Liver (tissue), 9 donors: ENCODE measurements around the gene VRK2. TPM values are rescaled to one million over a fixed set of nuclear protein-coding genes. Genes with fewer than 3 reads are reported as not detected.

Experiments used
- DNase-seq: peaks from one replicate; pipeline ENCODE4 v3.0.0-alpha.2; 2017; ENCODE audit warnings: low spot score
- H3K27ac ChIP-seq, 2 donors: one replicate each; pipeline ENCODE4 v1.7.0; 2013; ENCODE audit warnings: inconsistent platforms in 2 of 2, low read length in 2 of 2, control low read depth in 1 of 2, low read depth in 1 of 2, mild to moderate bottlenecking in 1 of 2
- H3K27me3 ChIP-seq, 4 donors: one replicate each; pipeline versions ENCODE4 v1.6.1 to v1.7.0; 2013; ENCODE audit warnings: low read length in 3 of 4, inconsistent platforms in 1 of 4, mild to moderate bottlenecking in 1 of 4, moderate library complexity in 1 of 4; ENCODE audit not compliant: control insufficient read depth in 4 of 4, insufficient read depth in 4 of 4
- H3K36me3 ChIP-seq, 4 donors: one replicate each; pipeline versions ENCODE4 v1.6.1 to v1.7.0; 2013; ENCODE audit warnings: low read length in 3 of 4, mild to moderate bottlenecking in 3 of 4, low read depth in 1 of 4, moderate library complexity in 1 of 4; ENCODE audit not compliant: control insufficient read depth in 4 of 4, insufficient read depth in 3 of 4
- H3K4me1 ChIP-seq, 4 donors: one replicate each; pipeline versions ENCODE4 v1.6.1 to v1.7.0; 2013; ENCODE audit warnings: low read length in 3 of 4, mild to moderate bottlenecking in 3 of 4, moderate library complexity in 1 of 4; ENCODE audit not compliant: control insufficient read depth in 4 of 4, insufficient read depth in 4 of 4
- H3K4me3 ChIP-seq, 3 donors: one replicate each; pipeline versions ENCODE4 v1.6.1 to v1.7.0; 2013; ENCODE audit warnings: low read length in 3 of 3, control low read depth in 1 of 3, low read depth in 1 of 3, mild to moderate bottlenecking in 1 of 3
- H3K9ac ChIP-seq, 2 donors: one replicate each; pipeline ENCODE4 v1.7.0; 2013; ENCODE audit warnings: low read length in 2 of 2, mild to moderate bottlenecking in 2 of 2, moderate library complexity in 2 of 2, control low read depth in 1 of 2, low read depth in 1 of 2
- H3K9me3 ChIP-seq, 4 donors: one replicate each; pipeline versions ENCODE4 v1.6.1 to v1.7.0; 2013; ENCODE audit warnings: low read length in 3 of 4; ENCODE audit not compliant: control insufficient read depth in 4 of 4
- EGR1 ChIP-seq, 2 donors: IDR thresholded peaks; 2 replicates each; pipeline ENCODE4 v1.6.1; 2016 to 2018; ENCODE audit warnings: antibody characterized with exemption in 2 of 2, low read depth in 2 of 2
- FOXA1 ChIP-seq: IDR thresholded peaks from 2 replicates; pipeline ENCODE4 v1.6.1; 2016; ENCODE audit warnings: antibody characterized with exemption
- FOXA2 ChIP-seq: IDR thresholded peaks from 2 replicates; pipeline ENCODE4 v1.6.1; 2016; ENCODE audit warnings: antibody characterized with exemption
- GABPA ChIP-seq, 2 donors: IDR thresholded peaks in 1 of 2; conservative IDR thresholded peaks in 1 of 2; 2 replicates each; pipeline ENCODE4 v1.6.1; 2016; ENCODE audit warnings: antibody characterized with exemption in 2 of 2, mild to moderate bottlenecking in 1 of 2, moderate library complexity in 1 of 2
- HNF4G ChIP-seq: IDR thresholded peaks from 2 replicates; pipeline ENCODE4 v1.6.1; 2016; ENCODE audit warnings: antibody characterized with exemption
- JUND ChIP-seq, 2 donors: IDR thresholded peaks; 2 replicates each; pipeline ENCODE4 v1.6.1; 2016; ENCODE audit warnings: antibody characterized with exemption in 2 of 2
- NR2F2 ChIP-seq: IDR thresholded peaks from 2 replicates; pipeline ENCODE4 v1.6.1; 2016; ENCODE audit warnings: antibody characterized with exemption
- RAD21 ChIP-seq, 2 donors: IDR thresholded peaks; 2 replicates each; pipeline ENCODE4 v1.6.1; 2016; ENCODE audit warnings: antibody characterized with exemption in 2 of 2, mild to moderate bottlenecking in 2 of 2
- REST ChIP-seq: IDR thresholded peaks from 2 replicates; pipeline ENCODE4 v1.6.1; 2016; ENCODE audit warnings: antibody characterized with exemption, mild to moderate bottlenecking
- RXRA ChIP-seq, 2 donors: IDR thresholded peaks; 2 replicates each; pipeline ENCODE4 v1.6.1; 2017 to 2018; ENCODE audit warnings: antibody characterized with exemption in 2 of 2, mild to moderate bottlenecking in 1 of 2
- SP1 ChIP-seq: IDR thresholded peaks from 2 replicates; pipeline ENCODE4 v1.6.1; 2018; ENCODE audit warnings: antibody characterized with exemption, mild to moderate bottlenecking
- TAF1 ChIP-seq: conservative IDR thresholded peaks from 2 replicates; pipeline ENCODE4 v1.6.1; 2016; ENCODE audit warnings: antibody characterized with exemption, mild to moderate bottlenecking
- YY1 ChIP-seq: IDR thresholded peaks from 2 replicates; pipeline ENCODE4 v1.6.1; 2016; ENCODE audit warnings: antibody characterized with exemption, mild to moderate bottlenecking
- WGBS: extraction: QIAGEN DNeasy Blood & Tissue Kit; methylation state at CpG from one replicate; pipeline ENCODE4 v1.1.7; 2013; 5-methylcytosine and 5-hydroxymethylcytosine counted together
- polyA plus RNA-seq, 2 donors: library from polyadenylated mRNA; stranded (reverse) in 1 of 2; unstranded in 1 of 2; fragments of 200-250 nt in 1 of 2; fragments of >200 nt in 1 of 2; fragmentation: Nextera tagmentation in 1 of 2; extraction: Ambion mirVana in 1 of 2; gene quantifications; one replicate each; pipeline versions ENCODE4 v1.2.1 to v1.2.3, GENCODE V29; 2013 to 2015
- total RNA-seq, 2 donors: library from RNA; depleted of rRNA; stranded (reverse); fragments of >200 nt; gene quantifications; one replicate each; pipeline ENCODE4 v1.2.3, GENCODE V29; 2014
- TF ChIP-seq, protein P1 (sequence below): fragments of 150-350 bp; IDR thresholded peaks from 2 replicates; pipeline ENCODE4 v1.5.1; 2017; ENCODE audit warnings: improper control_type of control experiment, low read depth, low read length; ENCODE audit not compliant: missing input control
- TF ChIP-seq, protein P2 (sequence below): IDR thresholded peaks from 2 replicates; pipeline ENCODE4 v1.6.1; 2016; ENCODE audit warnings: antibody characterized with exemption
- TF ChIP-seq, protein P3 (sequence below): IDR thresholded peaks from 2 replicates; pipeline ENCODE4 v1.6.1; 2016; ENCODE audit warnings: antibody characterized with exemption
- donor health status: healthy.
- donor health status: healthy.
- donor health status: healthy.
- donor health status: healthy.
- donor health status: healthy.

VRK2 gene
- total and polyA plus RNA-seq, 4 donors: 5.4 to 17.3 (median 8.5) TPM

DNA sequence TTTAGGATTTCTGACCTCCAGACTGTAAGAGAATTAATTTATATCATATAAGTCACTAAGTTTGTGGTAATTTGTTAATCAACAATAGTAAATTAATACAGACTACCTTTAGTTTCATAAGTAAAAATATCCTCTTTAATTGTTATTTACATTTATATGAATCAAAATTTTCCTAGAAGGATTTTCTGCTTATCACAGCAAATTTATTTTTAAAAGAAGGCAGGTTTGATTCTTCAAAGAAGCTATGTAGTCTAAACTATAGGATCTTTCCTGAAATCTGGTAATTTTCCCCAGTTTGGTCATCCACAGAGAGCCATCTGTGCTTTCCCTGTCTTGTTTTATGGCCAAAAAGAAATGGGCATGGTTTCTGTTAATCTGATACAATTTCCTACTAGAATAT is 13.1 kb upstream of the VRK2 start (continued):
- TF ChIP-seq, protein P1, sequence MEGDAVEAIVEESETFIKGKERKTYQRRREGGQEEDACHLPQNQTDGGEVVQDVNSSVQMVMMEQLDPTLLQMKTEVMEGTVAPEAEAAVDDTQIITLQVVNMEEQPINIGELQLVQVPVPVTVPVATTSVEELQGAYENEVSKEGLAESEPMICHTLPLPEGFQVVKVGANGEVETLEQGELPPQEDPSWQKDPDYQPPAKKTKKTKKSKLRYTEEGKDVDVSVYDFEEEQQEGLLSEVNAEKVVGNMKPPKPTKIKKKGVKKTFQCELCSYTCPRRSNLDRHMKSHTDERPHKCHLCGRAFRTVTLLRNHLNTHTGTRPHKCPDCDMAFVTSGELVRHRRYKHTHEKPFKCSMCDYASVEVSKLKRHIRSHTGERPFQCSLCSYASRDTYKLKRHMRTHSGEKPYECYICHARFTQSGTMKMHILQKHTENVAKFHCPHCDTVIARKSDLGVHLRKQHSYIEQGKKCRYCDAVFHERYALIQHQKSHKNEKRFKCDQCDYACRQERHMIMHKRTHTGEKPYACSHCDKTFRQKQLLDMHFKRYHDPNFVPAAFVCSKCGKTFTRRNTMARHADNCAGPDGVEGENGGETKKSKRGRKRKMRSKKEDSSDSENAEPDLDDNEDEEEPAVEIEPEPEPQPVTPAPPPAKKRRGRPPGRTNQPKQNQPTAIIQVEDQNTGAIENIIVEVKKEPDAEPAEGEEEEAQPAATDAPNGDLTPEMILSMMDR: no peak
- TF ChIP-seq FOXA1: no peak
- TF ChIP-seq RAD21 (IDR thresholded peaks at IDR 0.05): no peak
- TF ChIP-seq, protein P2, sequence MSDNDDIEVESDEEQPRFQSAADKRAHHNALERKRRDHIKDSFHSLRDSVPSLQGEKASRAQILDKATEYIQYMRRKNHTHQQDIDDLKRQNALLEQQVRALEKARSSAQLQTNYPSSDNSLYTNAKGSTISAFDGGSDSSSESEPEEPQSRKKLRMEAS: no peak

DNA sequence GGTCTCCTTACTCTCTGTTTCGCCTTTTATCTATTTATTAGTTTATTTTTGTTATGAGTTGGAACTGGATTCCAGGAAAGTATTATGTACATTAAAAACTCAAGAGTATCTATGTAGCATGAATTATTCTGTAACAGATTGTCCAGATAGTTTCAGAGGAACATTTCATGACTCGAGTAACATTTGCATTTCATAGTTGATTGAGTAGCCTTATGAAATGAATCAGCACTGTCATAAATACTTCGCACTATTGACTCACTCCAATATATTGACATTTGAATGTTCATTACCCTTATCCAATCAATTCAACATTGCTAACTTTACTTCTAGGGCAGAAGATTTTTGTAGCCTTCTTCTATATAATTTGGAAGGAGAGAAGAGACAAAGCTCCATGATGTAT is 11.3 kb upstream of the VRK2 start:
- no peak overlapping the region for H3K27ac ChIP-seq
- no peak overlapping the region for H3K9ac ChIP-seq
- no peak for DNase-seq
- H3K27me3 ChIP-seq: no peaks in the 10 kb centered on the region
- no peaks in the 10 kb centered on the region for H3K36me3 ChIP-seq
- no peak for TF ChIP-seq FOXA1
- no peak for TF ChIP-seq TAF1
- TF ChIP-seq, protein P1: no peak
- no peak for TF ChIP-seq RAD21 (IDR thresholded peaks at IDR 0.05)
- no peak for TF ChIP-seq RXRA (IDR thresholded peaks at IDR 0.05)
- no peak for TF ChIP-seq HNF4G
- WGBS: 89% methylated on average over 3 of the region's 3 CpGs
- H3K9me3 ChIP-seq: no peaks in the 10 kb centered on the region
- H3K4me3 ChIP-seq: no peak overlapping the region
- no peaks in the 10 kb centered on the region for H3K4me1 ChIP-seq

DNA sequence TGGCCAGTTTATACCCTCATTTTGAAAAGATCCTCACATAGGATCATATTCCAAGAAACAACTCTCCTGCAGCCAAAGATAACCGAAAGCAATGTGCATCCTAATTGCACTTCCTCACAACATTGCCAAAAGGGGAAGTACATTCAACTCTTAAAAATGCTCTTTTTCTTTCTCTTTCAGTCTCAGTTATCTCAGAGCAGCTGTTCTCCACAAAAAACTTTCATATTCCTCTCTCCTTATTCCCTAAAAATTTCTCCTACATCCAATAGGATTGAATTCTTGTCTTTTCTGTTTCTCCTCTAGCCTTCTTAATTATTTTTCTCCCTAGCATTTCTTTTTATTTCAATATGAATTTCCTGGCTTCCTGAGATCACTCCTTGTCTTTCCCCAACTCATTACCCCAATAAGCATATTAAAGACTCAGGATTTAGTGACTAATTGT is 7.4 kb upstream of the VRK2 start:
- Histone ChIP-seq H3K36me3 (no peaks in the 10 kb centered on the region), H3K27ac (no peak overlapping the region), H3K9ac (no peak overlapping the region), H3K27me3 (no peaks in the 10 kb centered on the region), H3K4me1 (no peaks in the 10 kb centered on the region), H3K4me3 (no peak overlapping the region), H3K9me3 (no peaks in the 10 kb centered on the region)
- WGBS: 71% methylated on average over 1 of the region's 1 CpG
- TF ChIP-seq JUND (IDR thresholded peaks at IDR 0.05) (no peak), REST (no peak), HNF4G (no peak), NR2F2 (no peak), RAD21 (IDR thresholded peaks at IDR 0.05) (no peak), EGR1 (IDR thresholded peaks at IDR 0.05; ENCODE audit: low read depth in 2 of 2) (no peak), FOXA1 (no peak), FOXA2 (no peak), SP1 (no peak), GABPA (IDR thresholded peaks at IDR 0.05 in 1 of 2, conservative IDR thresholded peaks at IDR 0.05 in 1 of 2) (no peak), YY1 (no peak), TAF1 (no peak)
- TF ChIP-seq, protein P3, sequence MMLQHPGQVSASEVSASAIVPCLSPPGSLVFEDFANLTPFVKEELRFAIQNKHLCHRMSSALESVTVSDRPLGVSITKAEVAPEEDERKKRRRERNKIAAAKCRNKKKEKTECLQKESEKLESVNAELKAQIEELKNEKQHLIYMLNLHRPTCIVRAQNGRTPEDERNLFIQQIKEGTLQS: no peak
- TF ChIP-seq, protein P1: no peak
- TF ChIP-seq, protein P2: no peak
- DNase-seq: no peak
